Caco-2 (cell line): Measurements from ENCODE around the gene SLC44A5. TPM values are rescaled to one million over a fixed set of nuclear protein-coding genes. Genes with fewer than 3 reads are reported as not detected.

Experiments
- BruUV-seq: library from RNA; stranded (reverse); fragments of 400-500 nt; replicated peaks from 2 replicates; lab custom pipeline; 2021; lab: Mats Ljungman, UMichigan
- CTCF ChIA-PET: fragments of 300-600 bp; sonication (Branson Sonifier 250); formaldehyde crosslinking; loops from one replicate; lab custom pipeline; 2022; ENCODE audit warnings: antibody characterized with exemption; lab: Charles Lee
- POLR2A ChIA-PET: fragments of 300-600 bp; sonication (Branson Sonifier 250); formaldehyde crosslinking; loops from one replicate; lab custom pipeline; 2022; ENCODE audit warnings: antibody characterized with exemption; lab: Charles Lee
- DNase-seq, 2 experiments: peaks; one replicate each; pipeline versions ENCODE4 v3.0.0 to v3.0.0-alpha.2; 2020 to 2022
- H3K27me3 ChIP-seq: replicated peaks from 2 replicates; pipeline ENCODE4 v1.6.0; 2011; ENCODE audit warnings: low read length; ENCODE audit not compliant: control insufficient read depth, insufficient read depth
- H3K36me3 ChIP-seq: 2 replicates; pipeline ENCODE4 v1.5.1; 2011; ENCODE audit warnings: low read length; ENCODE audit not compliant: control insufficient read depth, insufficient read depth
- H3K4me1 ChIP-seq: fragments of 250-450 bp; sonication (Bioruptor Pico); 2 replicates; pipeline ENCODE4 v1.5.1; 2020; ENCODE audit warnings: mild to moderate bottlenecking
- H3K4me3 ChIP-seq: 2 replicates; pipeline ENCODE4 v1.5.1; 2011; ENCODE audit warnings: low read depth, mild to moderate bottlenecking, control low read depth, low read length
- H3K9me3 ChIP-seq: fragments of 250-450 bp; sonication (Bioruptor Pico); 2 replicates; pipeline ENCODE4 v1.5.1; 2020; ENCODE audit warnings: mild to moderate bottlenecking, moderate library complexity
- H3K27ac Mint-ChIP-seq: one replicate; pipeline ENCODE4 v1.8.0; 2022; ENCODE audit warnings: mixed read lengths; ENCODE audit not compliant: unreplicated experiment
- H3K27me3 Mint-ChIP-seq: one replicate; pipeline ENCODE4 v1.8.0; 2022; ENCODE audit warnings: mixed read lengths; ENCODE audit not compliant: insufficient read depth, unreplicated experiment
- H3K36me3 Mint-ChIP-seq: one replicate; pipeline ENCODE4 v1.8.0; 2022; ENCODE audit warnings: mild to moderate bottlenecking, mixed read lengths; ENCODE audit not compliant: insufficient read depth, unreplicated experiment
- H3K4me1 Mint-ChIP-seq: one replicate; pipeline ENCODE4 v1.8.0; 2022; ENCODE audit warnings: low read depth, mixed read lengths; ENCODE audit not compliant: unreplicated experiment
- H3K4me3 Mint-ChIP-seq: one replicate; pipeline ENCODE4 v1.8.0; 2022; ENCODE audit warnings: mild to moderate bottlenecking, moderate library complexity, mixed read lengths; ENCODE audit not compliant: unreplicated experiment
- H3K9me3 Mint-ChIP-seq: one replicate; pipeline ENCODE4 v1.8.0; 2022; ENCODE audit warnings: mixed read lengths; ENCODE audit not compliant: unreplicated experiment
- intact Hi-C: fragments of 100-400 bp; cut with micrococcal nuclease; formaldehyde crosslinking; loops from one replicate; pipeline ENCODE4 v1.10.0; 2022; ENCODE audit not compliant: unreplicated experiment
- total RNA-seq: library from RNA; stranded (reverse); gene quantifications from 2 replicates; pipeline ENCODE4 v1.2.3, GENCODE V29; 2022
- TF ChIP-seq, protein P1 (sequence below), 2 experiments: fragments of 200-600 bp in 1 of 2; IDR thresholded peaks; 1 replicate in 1 of 2; 2 replicates in 1 of 2; pipeline versions ENCODE4 v1.5.1 to v1.8.0; 2011 to 2022; ENCODE audit warnings: antibody characterized with exemption in 1 of 2, control low read depth in 1 of 2, inconsistent platforms in 1 of 2, low read depth in 1 of 2, low read length in 1 of 2, mild to moderate bottlenecking in 1 of 2, moderate library complexity in 1 of 2; ENCODE audit not compliant: insufficient read depth in 1 of 2, severe bottlenecking in 1 of 2, unreplicated experiment in 1 of 2

The SLC44A5 gene
- total RNA-seq, 1 experiment from 2014 or later, result 13.6 TPM

DNA sequence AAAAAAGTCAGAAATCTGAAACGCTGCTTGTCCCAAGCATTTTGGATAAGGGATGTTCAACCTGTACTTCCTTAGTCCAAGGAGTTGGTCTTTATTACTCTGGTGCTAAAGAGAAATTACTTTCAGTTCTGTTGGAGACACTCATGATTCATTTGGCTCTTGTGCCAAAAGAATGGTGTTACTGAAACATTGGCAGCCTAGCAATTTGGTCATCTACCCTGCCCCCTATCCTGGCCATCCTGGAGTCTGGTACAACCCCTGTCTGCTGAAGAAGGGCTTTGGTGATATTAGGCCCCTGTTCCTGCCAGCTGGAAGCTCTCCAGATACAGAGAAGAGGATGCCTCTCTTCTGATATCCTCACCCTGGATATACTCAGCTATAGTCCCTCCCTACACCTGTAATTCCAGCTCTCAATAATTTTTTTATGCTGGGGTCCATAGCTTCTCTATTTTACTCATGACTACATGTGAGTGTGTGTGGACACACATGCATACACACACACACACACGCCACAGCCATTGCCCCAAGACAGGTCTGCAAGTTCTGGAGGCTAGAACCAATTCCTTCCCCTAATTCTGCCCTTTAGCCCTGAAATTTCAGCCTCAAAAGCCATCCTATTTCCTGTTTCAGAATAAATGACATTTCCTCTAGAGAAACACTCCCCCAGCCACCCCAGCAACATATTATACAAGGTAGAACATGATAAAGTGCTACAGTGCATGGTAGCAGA is 436.7 kb downstream of the SLC44A5 start:
- no peaks in the 10 kb centered on the region for H3K36me3 ChIP-seq
- no peaks in the 10 kb centered on the region for H3K9me3 ChIP-seq
- intact Hi-C loops, result no loop called here
- ChIA-PET POLR2A (no interaction called here), CTCF (no interaction called here)
- TF ChIP-seq, protein P1, sequence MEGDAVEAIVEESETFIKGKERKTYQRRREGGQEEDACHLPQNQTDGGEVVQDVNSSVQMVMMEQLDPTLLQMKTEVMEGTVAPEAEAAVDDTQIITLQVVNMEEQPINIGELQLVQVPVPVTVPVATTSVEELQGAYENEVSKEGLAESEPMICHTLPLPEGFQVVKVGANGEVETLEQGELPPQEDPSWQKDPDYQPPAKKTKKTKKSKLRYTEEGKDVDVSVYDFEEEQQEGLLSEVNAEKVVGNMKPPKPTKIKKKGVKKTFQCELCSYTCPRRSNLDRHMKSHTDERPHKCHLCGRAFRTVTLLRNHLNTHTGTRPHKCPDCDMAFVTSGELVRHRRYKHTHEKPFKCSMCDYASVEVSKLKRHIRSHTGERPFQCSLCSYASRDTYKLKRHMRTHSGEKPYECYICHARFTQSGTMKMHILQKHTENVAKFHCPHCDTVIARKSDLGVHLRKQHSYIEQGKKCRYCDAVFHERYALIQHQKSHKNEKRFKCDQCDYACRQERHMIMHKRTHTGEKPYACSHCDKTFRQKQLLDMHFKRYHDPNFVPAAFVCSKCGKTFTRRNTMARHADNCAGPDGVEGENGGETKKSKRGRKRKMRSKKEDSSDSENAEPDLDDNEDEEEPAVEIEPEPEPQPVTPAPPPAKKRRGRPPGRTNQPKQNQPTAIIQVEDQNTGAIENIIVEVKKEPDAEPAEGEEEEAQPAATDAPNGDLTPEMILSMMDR (IDR thresholded peaks at IDR 0.05; ENCODE audit: insufficient read depth in 1 of 2, low read depth in 1 of 2, low read length in 1 of 2, severe bottlenecking in 1 of 2, unreplicated experiment in 1 of 2), result no peak
- no peaks in the 10 kb centered on the region for H3K36me3 Mint-ChIP-seq
- no peaks in the 10 kb centered on the region for H3K27me3 ChIP-seq
- no peak overlapping the region for H3K4me3 ChIP-seq
- no peak overlapping the region for H3K27ac Mint-ChIP-seq
- H3K4me1 Mint-ChIP-seq, result no peaks in the 10 kb centered on the region
- no TSS peak for BruUV-seq
- no peaks in the 10 kb centered on the region for H3K9me3 Mint-ChIP-seq
- no peak for DNase-seq
- H3K27me3 Mint-ChIP-seq, result no peaks in the 10 kb centered on the region
- no peaks in the 10 kb centered on the region for H3K4me1 ChIP-seq
- no peak overlapping the region for H3K4me3 Mint-ChIP-seq

DNA sequence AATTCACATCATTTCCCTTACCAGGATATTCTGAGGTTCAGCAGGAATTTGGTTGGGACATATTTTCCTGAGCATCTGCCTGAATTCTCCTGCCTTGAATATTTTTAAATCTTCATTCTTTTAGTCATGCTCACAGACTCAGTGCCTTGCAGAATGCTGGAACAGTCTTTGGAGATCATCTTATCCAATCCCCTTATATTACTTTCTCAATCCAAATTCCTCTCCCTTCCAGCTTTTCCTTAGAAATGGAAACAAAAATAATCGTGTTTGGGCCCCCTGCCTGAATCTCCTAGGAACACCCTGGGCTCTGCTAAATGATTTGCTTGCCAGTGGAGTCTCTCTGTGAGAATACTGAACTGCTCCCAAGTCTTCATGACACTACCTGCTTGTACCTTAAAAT is 438.4 kb downstream of the SLC44A5 start:
- H3K27me3 ChIP-seq, result no peaks in the 10 kb centered on the region
- H3K4me3 ChIP-seq, result no peak overlapping the region
- intact Hi-C loops, result no loop called here
- peaks cover 3% of the 10 kb centered on the region for H3K27me3 Mint-ChIP-seq
- H3K4me3 Mint-ChIP-seq, result no peak overlapping the region
- H3K36me3 Mint-ChIP-seq, result no peaks in the 10 kb centered on the region
- BruUV-seq, result no TSS peak
- TF ChIP-seq, protein P1 (IDR thresholded peaks at IDR 0.05; ENCODE audit: insufficient read depth in 1 of 2, low read depth in 1 of 2, low read length in 1 of 2, severe bottlenecking in 1 of 2, unreplicated experiment in 1 of 2), result no peak
- POLR2A ChIA-PET, result no interaction called here
- no peaks in the 10 kb centered on the region for H3K36me3 ChIP-seq
- DNase-seq, result no peak
- H3K27ac Mint-ChIP-seq, result no peak overlapping the region
- CTCF ChIA-PET, result no interaction called here
- H3K9me3 ChIP-seq, result no peaks in the 10 kb centered on the region
- no peaks in the 10 kb centered on the region for H3K4me1 Mint-ChIP-seq
- no peaks in the 10 kb centered on the region for H3K4me1 ChIP-seq
- no peaks in the 10 kb centered on the region for H3K9me3 Mint-ChIP-seq

DNA sequence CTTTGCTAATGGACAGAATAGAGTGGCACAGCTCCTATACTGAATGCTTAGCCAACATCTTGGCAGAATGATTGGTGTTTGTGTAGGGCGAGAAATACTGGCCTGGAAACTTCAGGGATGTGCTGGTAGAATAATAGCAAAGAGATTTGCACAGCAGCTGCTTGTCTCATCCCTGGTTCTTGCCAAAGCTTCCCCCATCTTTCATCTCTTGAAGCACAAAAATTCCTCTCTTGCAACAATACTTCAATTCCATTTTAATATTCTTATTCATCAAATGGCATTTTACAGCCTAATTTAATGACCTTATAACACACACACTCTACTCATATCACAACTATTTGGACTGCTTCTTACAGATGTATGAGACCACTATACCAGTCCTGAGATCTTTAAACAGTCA is 439.0 kb downstream of the SLC44A5 start:
- H3K9me3 ChIP-seq, result no peaks in the 10 kb centered on the region
- H3K36me3 ChIP-seq, result no peaks in the 10 kb centered on the region
- TF ChIP-seq, protein P1 (IDR thresholded peaks at IDR 0.05; ENCODE audit: insufficient read depth in 1 of 2, low read depth in 1 of 2, low read length in 1 of 2, severe bottlenecking in 1 of 2, unreplicated experiment in 1 of 2), result no peak
- Mint-ChIP-seq H3K9me3 (no peaks in the 10 kb centered on the region), H3K27me3 (peaks cover 3% of the 10 kb centered on the region), H3K27ac (no peak overlapping the region), H3K36me3 (no peaks in the 10 kb centered on the region), H3K4me1 (no peaks in the 10 kb centered on the region), H3K4me3 (no peak overlapping the region)
- no peaks in the 10 kb centered on the region for H3K27me3 ChIP-seq
- no peaks in the 10 kb centered on the region for H3K4me1 ChIP-seq
- DNase-seq, result no peak
- BruUV-seq, result no TSS peak
- H3K4me3 ChIP-seq, result no peak overlapping the region
- ChIA-PET CTCF (no interaction called here), POLR2A (no interaction called here)
- intact Hi-C loops, result no loop called here
